Measurements from ENCODE around the gene ARL5C. TPM values are rescaled to one million over a fixed set of nuclear protein-coding genes. Genes with fewer than 3 reads are reported as not detected.

ARL5C gene
- total RNA-seq, 1 experiment from 2014 or later: not detected

DNA sequence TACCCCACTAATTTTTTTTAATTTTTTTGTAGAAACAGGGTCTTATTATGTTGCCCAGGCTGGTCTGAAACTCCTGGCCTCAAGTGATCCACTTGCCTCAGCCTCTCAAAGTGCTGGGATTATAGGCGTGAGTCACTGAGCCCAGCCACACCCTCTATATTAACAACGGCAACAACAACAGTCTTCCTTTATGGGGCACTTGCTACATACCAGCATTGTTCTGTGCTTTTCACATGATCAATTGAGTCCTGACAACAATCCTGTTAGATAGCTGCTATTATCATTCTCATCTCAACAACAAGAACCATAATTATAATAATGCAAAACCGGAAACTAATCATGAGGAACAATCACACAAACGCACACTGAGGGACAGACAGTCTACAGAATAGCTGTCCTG, 12.6 kb upstream of the ARL5C start (continued):
- TF ChIP-seq FOXP1 (CRISPR knock-in tag; IDR thresholded peaks at IDR 0.05; ENCODE audit: borderline replicate concordance): no peak
- no peak for TF ChIP-seq ZNF423 (CRISPR knock-in tag; IDR thresholded peaks at IDR 0.05)
- no peak for TF ChIP-seq FOXK1 (CRISPR knock-in tag; IDR thresholded peaks at IDR 0.05)
- no peak for TF ChIP-seq MAX (CRISPR knock-in tag; IDR thresholded peaks at IDR 0.05)

- Mint-ChIP-seq H3K36me3 (peaks cover 7% of the 10 kb centered on the region; the same call in 1 of the 2 replicates), H3K27me3 (ENCODE audit: low read depth) (peaks cover 1% of the 10 kb centered on the region; the same call in 1 of the 2 replicates), H3K9me3 (no peaks in the 10 kb centered on the region), H3K27ac (peak overlapping the region; percentile 99), H3K4me3 (peak overlapping the region; percentile 58), H3K4me1 (peaks cover 36% of the 10 kb centered on the region)
- ChIA-PET CTCF (interaction anchor here (0.7 to 2.2 kb wide), 8 partner anchors 12 to 194 kb away, joined by 3 to 21 read pairs (median 6); partner anchors contain the start of gene ARL5C), POLR2A (interaction anchor here (1.1 kb wide), 1 partner anchor 12 kb away, joined by 3 read pairs; no protein-coding TSS in a partner anchor)
- ATAC-seq (peak; percentile 94), DNase-seq (ENCODE audit: low spot score) (peak; percentile 94)
- no peak for TF ChIP-seq ETV6 (CRISPR knock-in tag; IDR thresholded peaks at IDR 0.05)
- no peak for TF ChIP-seq ZNF317 (CRISPR knock-in tag; IDR thresholded peaks at IDR 0.05; ENCODE audit: borderline replicate concordance, low read depth)
- TF ChIP-seq, protein P1, sequence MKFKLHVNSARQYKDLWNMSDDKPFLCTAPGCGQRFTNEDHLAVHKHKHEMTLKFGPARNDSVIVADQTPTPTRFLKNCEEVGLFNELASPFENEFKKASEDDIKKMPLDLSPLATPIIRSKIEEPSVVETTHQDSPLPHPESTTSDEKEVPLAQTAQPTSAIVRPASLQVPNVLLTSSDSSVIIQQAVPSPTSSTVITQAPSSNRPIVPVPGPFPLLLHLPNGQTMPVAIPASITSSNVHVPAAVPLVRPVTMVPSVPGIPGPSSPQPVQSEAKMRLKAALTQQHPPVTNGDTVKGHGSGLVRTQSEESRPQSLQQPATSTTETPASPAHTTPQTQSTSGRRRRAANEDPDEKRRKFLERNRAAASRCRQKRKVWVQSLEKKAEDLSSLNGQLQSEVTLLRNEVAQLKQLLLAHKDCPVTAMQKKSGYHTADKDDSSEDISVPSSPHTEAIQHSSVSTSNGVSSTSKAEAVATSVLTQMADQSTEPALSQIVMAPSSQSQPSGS (CRISPR knock-in tag; IDR thresholded peaks at IDR 0.05; ENCODE audit: borderline replicate concordance, low read depth): no peak
- TF ChIP-seq MXD4 (CRISPR knock-in tag; IDR thresholded peaks at IDR 0.05; ENCODE audit: borderline replicate concordance): no peak
- peak; percentile 84 for TF ChIP-seq SP1 (CRISPR knock-in tag; conservative IDR thresholded peaks at IDR 0.05)
- TF ChIP-seq E2F5 (CRISPR knock-in tag; IDR thresholded peaks at IDR 0.05): 0 out of 2 replicates have a peak, but pooled peaks have one; percentile 34
- TF ChIP-seq, protein P2, sequence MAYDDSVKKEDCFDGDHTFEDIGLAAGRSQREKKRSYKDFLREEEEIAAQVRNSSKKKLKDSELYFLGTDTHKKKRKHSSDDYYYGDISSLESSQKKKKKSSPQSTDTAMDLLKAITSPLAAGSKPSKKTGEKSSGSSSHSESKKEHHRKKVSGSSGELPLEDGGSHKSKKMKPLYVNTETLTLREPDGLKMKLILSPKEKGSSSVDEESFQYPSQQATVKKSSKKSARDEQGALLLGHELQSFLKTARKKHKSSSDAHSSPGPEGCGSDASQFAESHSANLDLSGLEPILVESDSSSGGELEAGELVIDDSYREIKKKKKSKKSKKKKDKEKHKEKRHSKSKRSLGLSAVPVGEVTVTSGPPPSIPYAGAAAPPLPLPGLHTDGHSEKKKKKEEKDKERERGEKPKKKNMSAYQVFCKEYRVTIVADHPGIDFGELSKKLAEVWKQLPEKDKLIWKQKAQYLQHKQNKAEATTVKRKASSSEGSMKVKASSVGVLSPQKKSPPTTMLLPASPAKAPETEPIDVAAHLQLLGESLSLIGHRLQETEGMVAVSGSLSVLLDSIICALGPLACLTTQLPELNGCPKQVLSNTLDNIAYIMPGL (CRISPR knock-in tag; IDR thresholded peaks at IDR 0.05): no peak
- TF ChIP-seq ATF1 (CRISPR knock-in tag; IDR thresholded peaks at IDR 0.05): no peak
- no peak for TF ChIP-seq ZNF396 (CRISPR knock-in tag; IDR thresholded peaks at IDR 0.05; ENCODE audit: borderline replicate concordance)
- TF ChIP-seq, protein P3, sequence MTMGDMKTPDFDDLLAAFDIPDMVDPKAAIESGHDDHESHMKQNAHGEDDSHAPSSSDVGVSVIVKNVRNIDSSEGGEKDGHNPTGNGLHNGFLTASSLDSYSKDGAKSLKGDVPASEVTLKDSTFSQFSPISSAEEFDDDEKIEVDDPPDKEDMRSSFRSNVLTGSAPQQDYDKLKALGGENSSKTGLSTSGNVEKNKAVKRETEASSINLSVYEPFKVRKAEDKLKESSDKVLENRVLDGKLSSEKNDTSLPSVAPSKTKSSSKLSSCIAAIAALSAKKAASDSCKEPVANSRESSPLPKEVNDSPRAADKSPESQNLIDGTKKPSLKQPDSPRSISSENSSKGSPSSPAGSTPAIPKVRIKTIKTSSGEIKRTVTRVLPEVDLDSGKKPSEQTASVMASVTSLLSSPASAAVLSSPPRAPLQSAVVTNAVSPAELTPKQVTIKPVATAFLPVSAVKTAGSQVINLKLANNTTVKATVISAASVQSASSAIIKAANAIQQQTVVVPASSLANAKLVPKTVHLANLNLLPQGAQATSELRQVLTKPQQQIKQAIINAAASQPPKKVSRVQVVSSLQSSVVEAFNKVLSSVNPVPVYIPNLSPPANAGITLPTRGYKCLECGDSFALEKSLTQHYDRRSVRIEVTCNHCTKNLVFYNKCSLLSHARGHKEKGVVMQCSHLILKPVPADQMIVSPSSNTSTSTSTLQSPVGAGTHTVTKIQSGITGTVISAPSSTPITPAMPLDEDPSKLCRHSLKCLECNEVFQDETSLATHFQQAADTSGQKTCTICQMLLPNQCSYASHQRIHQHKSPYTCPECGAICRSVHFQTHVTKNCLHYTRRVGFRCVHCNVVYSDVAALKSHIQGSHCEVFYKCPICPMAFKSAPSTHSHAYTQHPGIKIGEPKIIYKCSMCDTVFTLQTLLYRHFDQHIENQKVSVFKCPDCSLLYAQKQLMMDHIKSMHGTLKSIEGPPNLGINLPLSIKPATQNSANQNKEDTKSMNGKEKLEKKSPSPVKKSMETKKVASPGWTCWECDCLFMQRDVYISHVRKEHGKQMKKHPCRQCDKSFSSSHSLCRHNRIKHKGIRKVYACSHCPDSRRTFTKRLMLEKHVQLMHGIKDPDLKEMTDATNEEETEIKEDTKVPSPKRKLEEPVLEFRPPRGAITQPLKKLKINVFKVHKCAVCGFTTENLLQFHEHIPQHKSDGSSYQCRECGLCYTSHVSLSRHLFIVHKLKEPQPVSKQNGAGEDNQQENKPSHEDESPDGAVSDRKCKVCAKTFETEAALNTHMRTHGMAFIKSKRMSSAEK (CRISPR knock-in tag; IDR thresholded peaks at IDR 0.05; ENCODE audit: borderline replicate concordance): no peak
- peak; percentile 72 for TF ChIP-seq MAX (CRISPR knock-in tag; IDR thresholded peaks at IDR 0.05)
- no peak for TF ChIP-seq ATF6 (CRISPR knock-in tag; IDR thresholded peaks at IDR 0.05)
- peak; percentile 91 for TF ChIP-seq NFYB (CRISPR knock-in tag; conservative IDR thresholded peaks at IDR 0.05; ENCODE audit: low read depth)
- no peak for TF ChIP-seq ELF4 (CRISPR knock-in tag; IDR thresholded peaks at IDR 0.05; ENCODE audit: low read depth)
- TF ChIP-seq TEAD4 (CRISPR knock-in tag; IDR thresholded peaks at IDR 0.05): no peak
- no peak for TF ChIP-seq HMGA2 (CRISPR knock-in tag; IDR thresholded peaks at IDR 0.05)
- peak; percentile 9; the same call in 1 of the 2 replicates for TF ChIP-seq USF2 (CRISPR knock-in tag; IDR thresholded peaks at IDR 0.05)
- TF ChIP-seq, protein P4, sequence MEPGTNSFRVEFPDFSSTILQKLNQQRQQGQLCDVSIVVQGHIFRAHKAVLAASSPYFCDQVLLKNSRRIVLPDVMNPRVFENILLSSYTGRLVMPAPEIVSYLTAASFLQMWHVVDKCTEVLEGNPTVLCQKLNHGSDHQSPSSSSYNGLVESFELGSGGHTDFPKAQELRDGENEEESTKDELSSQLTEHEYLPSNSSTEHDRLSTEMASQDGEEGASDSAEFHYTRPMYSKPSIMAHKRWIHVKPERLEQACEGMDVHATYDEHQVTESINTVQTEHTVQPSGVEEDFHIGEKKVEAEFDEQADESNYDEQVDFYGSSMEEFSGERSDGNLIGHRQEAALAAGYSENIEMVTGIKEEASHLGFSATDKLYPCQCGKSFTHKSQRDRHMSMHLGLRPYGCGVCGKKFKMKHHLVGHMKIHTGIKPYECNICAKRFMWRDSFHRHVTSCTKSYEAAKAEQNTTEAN (CRISPR knock-in tag; IDR thresholded peaks at IDR 0.05): no peak
Measured at GRCh38 chr17:39177256-39177655, 11.3 kb upstream of the ARL5C start.

Measured in WTC11 (cell line).